Measurements from ENCODE around the gene BBS9. TPM values are rescaled to one million over a fixed set of nuclear protein-coding genes. Genes with fewer than 3 reads are reported as not detected.
A peak's percentile ranks its signal among the peaks of the same experiment; 100 is the strongest.

Gene BBS9
- total and polyA plus RNA-seq, 11 donors: 7.4 to 29.3 (median 11.3) TPM

DNA sequence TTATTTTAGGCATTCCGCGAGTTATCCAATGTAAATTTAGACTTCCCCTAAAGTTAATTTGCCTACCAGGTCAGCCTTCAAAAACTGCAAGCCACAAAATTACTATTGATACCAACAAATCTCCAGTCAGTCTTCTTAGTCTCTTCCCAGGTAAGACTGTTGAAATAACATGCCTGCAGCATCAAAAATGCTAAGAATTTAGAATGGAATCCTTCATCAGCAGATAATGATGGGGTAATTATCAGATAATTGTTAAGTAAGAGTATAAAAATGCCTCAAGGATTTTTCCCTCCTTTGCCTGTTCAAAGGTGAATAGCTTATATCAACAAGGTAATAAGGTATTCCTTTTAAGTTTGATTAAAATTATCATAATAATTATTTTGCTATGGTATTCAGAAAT is 228.5 kb downstream of the BBS9 start:
- intact Hi-C loops (cut with DNase I): no loop called here
- H3K4me1 ChIP-seq: no peaks in the 10 kb centered on the region
- no peak overlapping the region for H3K4me3 ChIP-seq
- no peak for DNase-seq
- H3K27me3 ChIP-seq: no peaks in the 10 kb centered on the region
- no peak for ATAC-seq
- no peaks in the 10 kb centered on the region for H3K9me3 ChIP-seq
- H3K27ac ChIP-seq: no peak overlapping the region
- 92 to 98% (median 95%) methylated on average over 2 of the region's 2 CpGs for WGBS, 4 donors
- TF ChIP-seq, protein P1, sequence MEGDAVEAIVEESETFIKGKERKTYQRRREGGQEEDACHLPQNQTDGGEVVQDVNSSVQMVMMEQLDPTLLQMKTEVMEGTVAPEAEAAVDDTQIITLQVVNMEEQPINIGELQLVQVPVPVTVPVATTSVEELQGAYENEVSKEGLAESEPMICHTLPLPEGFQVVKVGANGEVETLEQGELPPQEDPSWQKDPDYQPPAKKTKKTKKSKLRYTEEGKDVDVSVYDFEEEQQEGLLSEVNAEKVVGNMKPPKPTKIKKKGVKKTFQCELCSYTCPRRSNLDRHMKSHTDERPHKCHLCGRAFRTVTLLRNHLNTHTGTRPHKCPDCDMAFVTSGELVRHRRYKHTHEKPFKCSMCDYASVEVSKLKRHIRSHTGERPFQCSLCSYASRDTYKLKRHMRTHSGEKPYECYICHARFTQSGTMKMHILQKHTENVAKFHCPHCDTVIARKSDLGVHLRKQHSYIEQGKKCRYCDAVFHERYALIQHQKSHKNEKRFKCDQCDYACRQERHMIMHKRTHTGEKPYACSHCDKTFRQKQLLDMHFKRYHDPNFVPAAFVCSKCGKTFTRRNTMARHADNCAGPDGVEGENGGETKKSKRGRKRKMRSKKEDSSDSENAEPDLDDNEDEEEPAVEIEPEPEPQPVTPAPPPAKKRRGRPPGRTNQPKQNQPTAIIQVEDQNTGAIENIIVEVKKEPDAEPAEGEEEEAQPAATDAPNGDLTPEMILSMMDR (IDR thresholded peaks at IDR 0.05): no peak
- no peak for TF ChIP-seq POLR2A (IDR thresholded peaks at IDR 0.05)
- no peaks in the 10 kb centered on the region for H3K36me3 ChIP-seq

DNA sequence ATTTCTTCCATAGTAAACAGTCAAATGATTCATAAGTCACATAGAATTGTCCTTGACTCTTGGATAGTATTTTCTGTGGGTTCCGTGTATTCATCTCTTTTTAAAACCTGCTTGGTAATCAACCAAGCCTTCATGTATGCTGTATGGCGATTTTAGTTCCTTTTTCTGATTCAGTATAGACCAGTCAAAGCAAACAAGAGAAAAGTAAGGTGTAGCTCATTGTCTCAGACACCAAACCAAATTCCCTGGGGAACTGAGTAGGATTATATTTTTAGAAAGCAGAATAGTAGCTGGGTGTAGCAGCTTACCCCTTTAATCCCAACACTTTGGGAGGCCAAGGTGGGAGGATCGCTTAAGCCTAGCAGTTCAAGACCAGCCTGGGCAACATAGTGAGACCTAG is 240.5 kb downstream of the BBS9 start:
- WGBS, 4 donors: 95 to 99% (median 97%) methylated on average over 3 of the region's 3 CpGs

DNA sequence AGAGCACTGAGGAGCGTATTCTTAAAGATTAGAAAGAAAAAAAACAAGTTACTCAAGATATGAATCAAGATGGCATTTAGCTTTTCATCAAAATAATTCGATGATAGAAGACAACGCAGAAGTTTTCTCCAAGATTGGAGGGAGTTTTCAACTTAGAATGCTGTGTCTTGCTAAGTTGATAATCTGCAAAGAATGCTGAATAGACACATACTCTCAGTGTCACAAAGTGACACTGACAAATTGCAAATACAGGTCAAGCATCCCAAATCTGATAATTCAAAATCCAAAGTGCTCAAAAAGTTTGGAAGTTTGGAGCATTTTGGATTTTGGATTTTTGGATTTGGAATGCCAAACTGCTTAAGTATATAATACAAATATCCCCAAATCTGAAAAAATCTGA is 243.8 kb downstream of the BBS9 start:
- Histone ChIP-seq H3K4me1 (no peaks in the 10 kb centered on the region), H3K27ac (no peak overlapping the region), H3K9me3 (peaks cover 0 to 13% (median 0%) of the 10 kb centered on the region in 12 donors), H3K4me3 (no peak overlapping the region), H3K36me3 (peaks cover 0 to 19% (median 4%) of the 10 kb centered on the region in 9 donors), H3K27me3 (no peaks in the 10 kb centered on the region)
- intact Hi-C loops (cut with DNase I): no loop called here
- ATAC-seq (no peak), DNase-seq (no peak)
- TF ChIP-seq, protein P1 (IDR thresholded peaks at IDR 0.05): no peak
- TF ChIP-seq POLR2A (IDR thresholded peaks at IDR 0.05): no peak
- 88 to 94% (median 90%) methylated on average over 3 of the region's 3 CpGs for WGBS, 4 donors

More for the DNA sequence above, 240.5 kb downstream of the BBS9 start:
- H3K36me3 ChIP-seq: peaks cover 0 to 28% (median 4%) of the 10 kb centered on the region in 9 donors
- DNase-seq (no peak), ATAC-seq (no peak)
- peaks cover 0 to 5% (median 0%) of the 10 kb centered on the region in 12 donors for H3K9me3 ChIP-seq
- H3K4me1 ChIP-seq: no peaks in the 10 kb centered on the region
- H3K27ac ChIP-seq: no peak overlapping the region
- no peak overlapping the region for H3K4me3 ChIP-seq
- intact Hi-C loops (cut with DNase I): no loop called here
- H3K27me3 ChIP-seq: no peaks in the 10 kb centered on the region
- TF ChIP-seq, protein P1 (IDR thresholded peaks at IDR 0.05): no peak
- TF ChIP-seq POLR2A (IDR thresholded peaks at IDR 0.05): no peak

DNA sequence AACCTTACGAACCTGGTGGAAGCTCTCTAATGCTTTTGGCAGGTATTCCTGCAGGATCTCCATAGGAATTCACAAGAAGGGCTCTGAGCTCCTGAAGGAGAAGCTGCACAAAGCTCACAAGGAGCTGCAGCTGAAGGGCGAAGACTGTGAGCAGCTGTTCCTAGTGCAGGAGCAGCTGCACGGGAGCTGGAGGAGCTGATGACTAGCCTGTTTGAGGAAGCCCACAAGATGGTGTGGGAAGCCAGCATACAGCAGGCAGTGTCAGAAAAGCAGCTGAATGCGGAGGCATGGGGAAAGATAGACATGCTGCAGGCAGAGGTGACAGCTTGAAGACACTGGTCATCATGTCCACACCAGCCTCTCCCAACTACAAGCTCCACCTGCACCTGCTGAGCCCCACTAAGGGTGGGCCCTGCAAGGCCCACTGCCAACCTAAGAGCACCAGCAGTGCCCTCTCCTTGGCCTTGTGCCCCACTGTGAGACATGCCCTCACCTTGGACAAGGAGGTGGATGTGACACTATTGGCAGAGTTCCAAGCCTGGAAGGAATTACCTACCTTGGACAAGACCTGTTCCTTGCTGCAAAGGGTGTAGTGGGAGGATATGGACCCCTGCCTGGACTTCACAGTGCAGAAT is 250.6 kb downstream of the BBS9 start:
- DNase-seq: no peak
- TF ChIP-seq POLR2A (IDR thresholded peaks at IDR 0.05): no peak
- TF ChIP-seq, protein P1 (IDR thresholded peaks at IDR 0.05): no peak
- Histone ChIP-seq H3K27me3 (no peaks in the 10 kb centered on the region), H3K4me3 (no peak overlapping the region), H3K27ac (no peak overlapping the region), H3K9me3 (peaks cover 0 to 13% (median 0%) of the 10 kb centered on the region in 12 donors), H3K4me1 (no peaks in the 10 kb centered on the region), H3K36me3 (peaks cover 0 to 32% (median 9%) of the 10 kb centered on the region in 9 donors)
- ATAC-seq: peak in 1 of 4 donors; percentile 20
- intact Hi-C loops (cut with DNase I): no loop called here
- WGBS, 4 donors: 76 to 93% (median 89%) methylated on average over 4 of the region's 4 CpGs

Measured in heart left ventricle (tissue), 16 donors.